ENCODE results near the gene GEMIN5.
"Not testable (repeated sequence)": the region's sequence is repeated elsewhere in the genome, so short reads cannot be mapped to it uniquely, and the experiment has no call there.

Gene GEMIN5

GRCh38 chr5:154943527-154943926 lies 5.5 kb upstream of the GEMIN5 start:
- DNase-seq = no peak

DNA sequence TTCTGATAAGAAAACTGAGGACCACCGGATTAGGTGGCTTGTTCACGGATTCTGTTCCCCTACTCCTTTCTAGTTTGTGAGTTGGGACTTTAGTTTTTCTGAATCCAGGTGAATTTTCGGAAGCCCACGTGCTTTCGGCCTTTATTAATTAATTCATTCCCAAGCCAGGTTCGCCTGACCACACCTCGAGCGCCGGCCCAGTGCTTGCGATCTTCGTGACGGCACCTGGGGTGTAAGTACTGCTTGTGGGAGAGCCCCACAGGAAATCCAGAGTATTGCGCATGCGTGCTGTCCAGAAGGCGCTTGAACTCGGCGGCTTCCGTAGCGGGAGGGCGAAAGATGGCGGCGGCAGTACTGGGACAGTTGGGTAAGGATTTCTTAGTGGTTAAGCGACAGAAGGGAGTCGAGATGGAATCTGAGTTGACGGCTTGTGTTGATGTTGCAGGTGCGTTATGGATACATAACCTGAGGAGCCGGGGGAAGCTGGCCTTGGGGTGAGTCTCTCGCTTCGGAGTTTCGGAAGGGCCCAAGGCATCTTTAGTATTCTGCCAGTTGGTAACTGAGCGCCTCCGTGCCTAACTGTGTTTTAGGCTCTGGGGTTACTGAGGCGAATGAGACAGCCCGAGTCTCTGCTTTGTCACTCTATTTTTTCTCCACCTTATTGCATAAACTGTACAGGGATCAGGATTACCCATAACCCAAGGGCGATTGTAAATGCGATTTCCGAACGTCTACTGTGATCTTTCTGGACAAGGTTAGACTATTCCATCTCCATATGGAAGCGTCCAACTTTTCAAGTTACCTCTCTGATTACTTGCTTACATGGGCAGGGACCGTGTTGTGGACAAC lies 3.0 kb upstream of the GEMIN5 start, which contains the start of gene MRPL22:
Gene MRPL22 (plus strand): TSS at position 302 of the 849 bp plus-strand sequence. CDS start 38 bp downstream, at position 340.
- peak; percentile 97 for DNase-seq

GRCh38 chr5:154940375-154940771 lies 2.4 kb upstream of the GEMIN5 start:
- DNase-seq = no peak

DNA sequence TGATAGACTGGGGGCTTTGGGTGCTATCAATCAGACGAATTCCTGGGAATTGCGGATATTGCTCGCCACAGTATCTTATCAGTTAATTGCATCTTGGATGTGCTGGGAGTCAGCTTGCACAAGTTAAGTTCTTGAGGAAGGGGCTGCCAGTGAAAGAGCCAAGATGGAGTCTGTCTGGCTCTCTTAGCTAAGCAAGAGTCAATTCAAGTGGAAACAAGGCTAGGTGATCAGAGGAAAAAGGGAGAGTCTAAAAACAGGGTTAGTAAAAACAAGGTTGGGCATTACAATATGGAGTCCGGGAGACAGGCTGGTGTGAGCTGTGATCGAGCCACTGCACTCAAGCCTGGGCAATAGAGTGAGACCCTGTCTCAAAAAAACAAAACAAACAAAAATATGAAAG lies 1.4 kb upstream of the GEMIN5 start:
- not testable (repeated sequence) for DNase-seq

DNA sequence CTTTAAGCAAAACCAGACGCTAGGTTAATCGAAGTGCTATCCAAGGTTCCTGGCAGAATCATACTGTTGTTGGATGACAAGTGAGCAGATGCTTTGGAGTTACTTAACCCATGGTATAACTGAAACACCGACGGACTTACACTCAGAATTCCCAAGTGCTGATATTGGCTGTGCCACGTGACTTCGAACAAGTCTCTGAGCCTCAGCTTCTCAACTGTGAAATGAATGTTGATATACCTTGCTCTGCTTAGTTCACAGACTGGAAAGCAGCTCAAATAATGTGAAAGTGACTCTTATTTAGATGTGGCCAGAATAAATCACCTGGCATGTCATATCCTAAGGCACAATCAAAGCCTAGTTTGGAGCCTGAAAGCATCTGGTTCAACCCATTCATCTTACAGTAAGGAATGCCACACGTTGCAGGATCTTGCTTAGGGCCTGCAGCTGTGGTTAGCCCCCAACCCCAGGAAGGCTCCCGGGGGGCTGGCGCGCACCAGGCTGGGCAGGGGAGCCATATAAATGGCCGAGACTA lies 759 bp downstream of the GEMIN5 start:
- DNase-seq = no peak

GRCh38 chr5:154934881-154935280 lies 3.1 kb downstream of the GEMIN5 start:
- no peak for DNase-seq

DNA sequence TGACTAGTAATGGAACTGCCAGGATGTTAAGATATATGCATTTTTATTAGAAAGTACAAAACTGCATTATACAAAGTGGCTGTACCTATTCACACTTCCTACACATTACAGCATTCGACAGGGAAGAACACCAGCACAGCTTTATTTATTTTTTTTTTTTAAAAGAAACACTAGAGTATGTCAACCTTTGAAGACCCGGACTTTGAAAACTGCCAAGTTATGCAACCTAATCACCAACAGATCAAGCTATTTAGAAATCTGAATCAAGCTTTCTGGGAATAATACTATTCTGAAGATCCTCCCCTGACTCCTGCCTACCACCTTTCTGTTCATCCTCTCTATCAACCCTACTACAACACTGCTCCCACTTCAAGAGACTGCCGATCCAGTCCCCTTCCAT lies 4.5 kb downstream of the GEMIN5 start:
- no peak for DNase-seq

GRCh38 chr5:154923441-154924430 lies 14.3 kb downstream of the GEMIN5 start:
- no peak for DNase-seq

DNA sequence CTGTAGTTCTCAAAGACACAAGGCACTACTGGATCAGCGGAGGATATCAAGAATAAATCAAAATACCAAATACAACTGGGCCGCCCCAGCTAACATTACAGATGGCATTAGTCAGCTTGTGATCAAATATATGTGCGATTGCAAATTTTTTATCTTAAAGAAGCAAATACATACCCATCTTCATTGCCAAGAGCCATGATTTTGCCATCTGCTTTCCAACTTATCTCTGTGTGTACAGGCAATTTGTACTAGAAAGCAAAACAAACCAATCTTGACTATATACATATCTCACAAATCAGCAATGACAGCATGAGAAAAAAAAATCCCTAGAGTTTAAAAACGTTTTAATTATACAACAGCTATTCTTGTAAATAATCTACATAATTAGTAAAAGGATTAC lies 20.3 kb downstream of the GEMIN5 start:
- no peak for DNase-seq

DNA sequence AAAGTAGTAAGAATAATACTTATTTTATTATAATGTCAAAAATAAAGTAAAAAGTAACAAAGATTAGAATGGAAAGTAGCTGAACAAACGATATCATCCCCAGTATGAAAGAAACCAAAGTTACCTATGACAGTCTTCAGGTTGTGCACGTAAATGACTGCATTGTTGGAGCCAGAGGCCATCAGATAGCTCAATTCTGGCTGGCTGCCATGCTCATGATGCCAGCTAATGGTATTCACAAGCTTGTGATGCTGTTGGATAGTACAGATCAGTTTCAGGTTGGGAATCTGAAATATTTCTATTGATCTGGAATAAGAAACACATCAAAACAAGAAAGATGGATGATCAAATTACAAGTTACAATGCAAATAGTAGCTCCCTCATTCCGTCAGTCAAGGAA lies 21.1 kb downstream of the GEMIN5 start:
- DNase-seq = no peak

GRCh38 chr5:154905601-154906000 lies 32.4 kb downstream of the GEMIN5 start:
- DNase-seq = not testable (repeated sequence)

DNA sequence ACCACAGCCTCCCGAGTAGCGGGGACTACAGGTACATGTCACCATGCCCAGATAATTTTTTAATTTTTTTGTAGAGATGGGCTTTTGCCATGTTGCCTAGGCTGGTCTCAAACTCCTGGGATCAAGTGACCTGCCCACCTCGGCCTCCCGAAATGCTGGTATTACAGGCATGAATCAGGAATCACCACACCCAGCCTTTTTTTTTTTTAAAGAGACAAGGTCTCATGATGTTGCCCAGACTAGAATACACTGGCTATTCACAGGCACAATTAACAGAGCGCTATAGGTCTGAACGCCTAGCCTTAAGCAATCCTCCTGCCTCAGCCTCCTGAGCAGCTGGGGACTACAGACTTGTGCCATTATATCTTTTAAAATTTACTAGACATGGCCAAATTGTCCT lies 36.1 kb downstream of the GEMIN5 start:
- no peak for DNase-seq

DNA sequence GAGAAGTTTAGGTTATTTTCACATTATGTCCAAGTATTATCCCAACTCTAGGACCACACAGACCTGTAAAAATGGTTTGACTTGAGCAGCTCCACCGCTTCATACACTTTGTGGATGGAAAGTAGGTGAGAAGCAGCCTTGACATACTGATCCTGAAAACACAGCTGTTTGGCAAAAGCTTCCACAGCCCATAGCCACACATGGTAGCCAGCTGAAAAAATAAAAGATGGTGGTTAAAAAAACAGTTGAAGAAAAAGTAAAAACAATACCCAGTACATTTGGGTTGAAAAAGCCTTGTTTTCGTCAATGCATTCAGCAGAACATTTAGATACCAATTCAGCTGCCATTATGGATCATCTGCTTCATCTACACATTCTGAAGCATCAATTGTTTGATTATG lies 36.7 kb downstream of the GEMIN5 start:
- DNase-seq = no peak

DNA sequence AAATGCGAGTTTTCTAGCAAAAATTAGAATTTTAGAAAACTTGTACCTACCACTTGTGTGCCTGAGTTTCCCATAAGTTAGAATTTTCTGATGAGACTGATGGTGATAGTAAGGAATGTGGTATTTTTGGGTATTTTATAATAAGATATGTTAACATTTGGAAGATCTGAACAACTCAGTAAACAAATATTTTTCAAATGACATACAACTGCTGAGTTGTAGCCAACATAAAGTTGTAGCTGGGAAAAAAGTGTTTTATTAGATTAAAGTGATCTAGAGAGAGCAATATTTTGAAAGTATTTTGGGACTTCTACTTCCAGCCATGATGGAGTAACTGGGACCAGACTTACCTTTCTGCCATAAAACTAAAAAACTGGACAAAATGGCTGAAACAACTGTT lies 37.9 kb downstream of the GEMIN5 start:
- DNase-seq = no peak

- no peak for DNase-seq
Observed at GRCh38 chr5:154899151-154899816, 38.7 kb downstream of the GEMIN5 start.

DNA sequence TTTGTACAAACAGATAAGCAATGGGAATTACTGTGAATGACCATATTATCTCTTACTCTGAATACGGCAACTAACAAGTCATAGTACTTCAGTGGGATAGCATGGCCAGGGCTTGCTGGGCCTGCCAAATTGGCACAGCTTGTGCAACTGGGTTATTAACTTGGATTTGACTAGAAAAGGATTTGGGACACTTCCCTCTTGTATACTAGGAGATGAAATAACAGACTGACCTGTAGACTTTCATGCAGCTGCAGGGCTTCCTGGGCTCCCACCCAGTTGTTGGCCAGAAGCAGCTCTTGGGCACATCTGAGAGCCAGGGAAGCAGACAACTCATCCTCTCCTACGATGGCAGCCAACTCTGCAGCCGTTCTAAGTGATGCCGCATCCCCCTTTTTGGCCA lies 39.8 kb downstream of the GEMIN5 start:
- no peak for DNase-seq

DNA sequence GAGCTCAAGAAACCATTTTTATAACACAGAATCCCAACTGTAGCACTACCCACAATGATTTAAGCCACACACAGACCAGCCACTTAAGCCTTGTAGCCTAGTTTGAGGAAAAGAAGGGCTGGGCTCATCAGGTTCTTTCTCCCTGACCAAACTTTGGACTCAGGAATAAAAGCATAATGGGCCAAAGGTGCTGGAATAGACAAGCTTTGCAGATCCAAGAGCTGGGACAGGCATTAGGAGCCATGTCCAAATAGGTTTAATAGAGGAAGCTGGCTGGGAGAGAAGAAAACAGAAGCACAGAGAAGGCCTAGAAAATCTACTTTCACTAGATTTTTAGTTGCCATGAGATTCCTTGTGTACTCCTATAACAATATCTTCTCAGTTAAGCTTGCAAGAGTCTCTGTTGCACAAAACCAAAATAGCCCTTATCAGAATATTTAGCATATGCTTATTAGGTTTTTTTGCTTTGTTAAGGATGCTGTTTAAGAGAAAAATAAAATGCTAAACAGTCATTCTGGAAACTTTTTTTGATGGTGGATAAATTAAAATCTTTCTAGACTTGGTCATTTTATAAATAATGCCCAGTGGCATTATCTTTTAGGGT lies 41.3 kb downstream of the GEMIN5 start:
- no peak for DNase-seq

GRCh38 chr5:154895606-154896561 lies 42.1 kb downstream of the GEMIN5 start:
- no peak for DNase-seq

DNA sequence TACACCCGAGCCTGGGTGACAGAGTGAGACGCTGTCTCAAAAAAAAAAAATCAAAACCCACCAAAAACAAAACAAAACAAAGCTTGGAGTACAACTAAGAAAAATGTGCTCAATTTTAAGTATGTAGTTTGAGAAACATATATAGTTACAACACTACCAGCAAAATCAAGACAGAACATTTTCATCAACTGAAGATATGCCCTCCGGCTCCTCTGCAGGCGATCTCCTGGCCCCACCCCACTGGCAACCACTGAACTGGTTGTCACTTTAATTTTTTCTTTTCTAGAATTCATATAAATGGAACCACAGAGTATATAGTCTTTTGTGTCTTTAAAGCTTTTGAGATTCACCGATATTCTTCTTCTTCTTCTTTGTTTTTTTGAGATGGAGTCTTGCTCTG lies 44.6 kb downstream of the GEMIN5 start:
- no peak for DNase-seq

DNA sequence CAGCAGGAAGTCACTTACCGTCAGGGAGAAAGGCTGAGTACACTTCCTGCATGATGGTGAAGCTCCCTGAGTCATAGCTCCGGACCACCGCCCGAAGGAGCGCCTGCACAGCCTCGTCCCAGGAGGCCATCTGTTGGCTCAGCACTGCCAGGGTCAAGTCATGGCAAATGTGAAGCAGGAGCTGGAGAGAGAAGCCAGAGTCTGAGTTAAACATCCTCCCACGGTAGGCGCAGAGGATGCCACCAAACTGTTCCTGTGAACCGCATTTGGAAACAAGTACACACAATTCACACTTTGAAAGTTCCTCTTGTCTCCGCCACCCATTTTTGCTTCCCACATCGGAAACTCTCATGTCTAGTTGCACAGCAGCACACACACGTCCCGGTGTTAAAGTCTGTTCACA lies 45.6 kb downstream of the GEMIN5 start:
- DNase-seq = no peak

- peak; percentile 28 for DNase-seq
Observed at GRCh38 chr5:154885439-154885838, 52.6 kb downstream of the GEMIN5 start.

Data from hematopoietic multipotent progenitor cell treated with erythropoietin and hydrocortisone succinate and interleukin-3 and kit ligand, for 4 days (in vitro differentiated cells).